GM13977 (cell line): ENCODE data around the gene TOB2.
"Not testable (repeated sequence)": the region's sequence is repeated elsewhere in the genome, so short reads cannot be mapped to it uniquely, and the experiment has no call there.

Source experiments
- DNase-seq: peaks from one replicate; pipeline ENCODE4 v3.0.0; 2012; ENCODE audit warnings: low spot score
- CTCF ChIP-seq: IDR thresholded peaks from 2 replicates; pipeline ENCODE4 v1.5.1; 2012; ENCODE audit warnings: mild to moderate bottlenecking, control low read depth; ENCODE audit not compliant: insufficient read depth; ENCODE audit errors: extremely low read depth, missing control alignments
- in situ Hi-C: fragments of 300-500 bp; cut with MboI; formaldehyde crosslinking; loops from one replicate; pipeline ENCODE4 v1.12.0; 2022; ENCODE audit warnings: low sequenced_read_pairs, low pct_unique_long_range_greater_than_20kb, mixed read lengths, inconsistent platforms; ENCODE audit not compliant: unreplicated experiment

Gene TOB2

GRCh38 chr22:41447435-41448188 lies 1.0 kb upstream of the TOB2 start:
- TF ChIP-seq CTCF = no peak
- DNase-seq = peak; percentile 55
- in situ Hi-C loops = no loop called here

DNA sequence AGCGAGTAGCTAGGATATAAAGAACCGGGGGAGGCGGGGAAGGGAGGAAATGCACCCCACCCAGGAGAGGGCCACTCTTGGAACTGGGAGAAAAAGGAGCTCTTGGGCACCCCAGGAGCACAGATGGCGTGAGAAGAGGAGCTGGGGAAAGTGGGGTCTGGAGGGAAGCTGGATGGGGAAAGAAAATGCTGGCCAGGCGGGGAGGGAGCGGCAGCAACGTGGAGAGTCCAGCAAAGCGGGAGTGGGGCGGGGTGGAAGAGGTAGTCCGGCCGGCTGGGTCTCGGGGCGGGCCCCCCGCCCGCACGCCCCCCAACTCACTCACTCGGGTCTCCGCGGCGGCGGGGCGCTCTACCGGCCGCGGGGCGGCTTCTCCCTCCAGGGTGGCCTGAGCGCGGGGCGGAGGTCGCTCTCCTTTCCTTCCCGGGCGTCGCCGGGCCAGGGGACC lies 522 bp downstream of the TOB2 start:
- no peak for DNase-seq
- in situ Hi-C loops = no loop called here

DNA sequence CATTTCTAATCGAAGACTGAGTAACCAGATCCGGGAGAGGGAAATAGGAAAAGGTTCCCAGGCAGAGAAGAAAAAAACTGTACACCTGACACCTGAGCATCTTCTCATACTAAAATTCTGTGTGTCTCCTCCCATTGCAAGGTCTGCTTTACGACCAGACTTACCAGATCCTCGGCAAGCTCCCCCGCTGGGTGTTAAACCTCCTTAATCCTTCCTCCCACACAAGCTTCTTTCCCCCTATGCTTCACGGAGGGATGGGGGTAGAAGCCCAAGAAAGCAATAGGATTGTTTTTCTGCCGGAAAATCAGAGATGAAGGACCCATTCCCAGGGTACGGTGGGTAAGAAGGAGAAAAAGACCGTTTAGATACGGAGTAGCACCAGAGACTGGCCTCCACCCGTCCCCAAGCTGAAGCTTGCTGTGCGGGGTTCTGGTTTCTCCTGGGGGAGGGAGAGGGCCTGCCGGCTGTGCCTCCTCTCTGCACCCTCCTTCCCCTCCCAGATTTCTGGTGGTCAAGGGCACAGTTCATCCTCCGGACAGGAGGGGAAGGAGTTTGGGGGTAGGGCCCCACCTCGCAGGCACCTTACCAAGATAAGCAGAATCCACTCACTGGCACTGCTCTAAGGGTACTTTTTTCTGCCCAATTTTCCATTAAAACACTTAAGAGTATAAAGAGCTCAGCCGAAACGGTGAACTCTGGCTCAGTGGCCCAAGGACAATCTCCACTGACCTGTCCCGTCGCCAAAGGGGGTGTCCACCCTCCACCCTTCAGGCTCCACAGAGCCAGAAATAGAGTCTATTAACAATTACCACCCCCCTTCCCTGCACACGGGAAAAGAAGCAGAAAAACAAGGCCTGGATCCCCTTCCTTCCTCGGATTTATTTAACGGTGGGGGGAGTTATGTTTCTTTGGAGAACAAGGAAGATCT lies 1.2 kb downstream of the TOB2 start:
- DNase-seq = no peak
- TF ChIP-seq CTCF = no peak
- in situ Hi-C loops = no loop called here

More for the DNA sequence above, 522 bp downstream of the TOB2 start:
- TF ChIP-seq CTCF = no peak

DNA sequence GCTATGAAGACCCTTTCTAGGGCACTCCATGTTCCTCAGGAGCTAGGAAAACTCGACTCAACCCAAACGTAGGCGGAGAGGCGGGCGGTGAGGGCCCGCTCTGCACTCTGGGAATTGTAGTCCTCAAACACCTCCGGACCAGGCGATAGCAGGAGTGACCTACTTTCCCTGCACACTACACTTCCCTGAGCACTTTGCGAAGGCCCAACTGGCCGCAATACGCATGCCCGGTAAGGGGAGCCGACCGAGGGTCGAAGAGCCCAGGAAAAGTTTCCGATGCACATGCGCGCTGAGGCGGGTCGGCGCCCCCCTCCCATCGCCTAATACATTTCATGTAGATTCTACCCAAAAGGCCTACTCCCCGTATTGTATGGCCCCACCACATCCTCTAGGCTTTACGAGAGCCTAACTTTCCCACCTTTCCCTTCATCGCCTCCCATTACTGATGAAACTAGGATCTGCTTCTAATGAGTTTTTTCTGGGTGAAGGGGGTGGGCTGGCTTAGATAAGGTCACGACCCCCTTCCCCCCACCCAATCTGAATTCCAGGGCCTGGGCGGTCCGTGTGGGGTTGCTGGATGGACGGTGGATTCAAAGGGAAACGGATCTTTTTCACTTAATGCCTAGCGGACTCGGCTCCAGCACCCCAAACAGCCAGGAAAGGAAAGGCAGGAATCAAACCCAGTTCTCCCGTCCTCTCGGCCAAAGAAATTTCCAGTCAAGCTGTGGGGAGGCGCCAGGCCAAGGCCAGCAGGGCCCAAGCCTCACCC lies 2.1 kb downstream of the TOB2 start:
- in situ Hi-C loops = no loop called here
- TF ChIP-seq CTCF = no peak
- DNase-seq = peak; percentile 87

GRCh38 chr22:41442240-41442792 lies 4.3 kb downstream of the TOB2 start:
- no peak for DNase-seq
- in situ Hi-C loops = no loop called here

GRCh38 chr22:41440511-41440910 lies 6.1 kb downstream of the TOB2 start:
- in situ Hi-C loops, DNase-seq: not testable (repeated sequence)

More at GRCh38 chr22:41442240-41442792, 4.3 kb downstream of the TOB2 start:
- TF ChIP-seq CTCF = no peak
